Measurements from ENCODE around the gene USP40.

- TF ChIP-seq, protein P1, sequence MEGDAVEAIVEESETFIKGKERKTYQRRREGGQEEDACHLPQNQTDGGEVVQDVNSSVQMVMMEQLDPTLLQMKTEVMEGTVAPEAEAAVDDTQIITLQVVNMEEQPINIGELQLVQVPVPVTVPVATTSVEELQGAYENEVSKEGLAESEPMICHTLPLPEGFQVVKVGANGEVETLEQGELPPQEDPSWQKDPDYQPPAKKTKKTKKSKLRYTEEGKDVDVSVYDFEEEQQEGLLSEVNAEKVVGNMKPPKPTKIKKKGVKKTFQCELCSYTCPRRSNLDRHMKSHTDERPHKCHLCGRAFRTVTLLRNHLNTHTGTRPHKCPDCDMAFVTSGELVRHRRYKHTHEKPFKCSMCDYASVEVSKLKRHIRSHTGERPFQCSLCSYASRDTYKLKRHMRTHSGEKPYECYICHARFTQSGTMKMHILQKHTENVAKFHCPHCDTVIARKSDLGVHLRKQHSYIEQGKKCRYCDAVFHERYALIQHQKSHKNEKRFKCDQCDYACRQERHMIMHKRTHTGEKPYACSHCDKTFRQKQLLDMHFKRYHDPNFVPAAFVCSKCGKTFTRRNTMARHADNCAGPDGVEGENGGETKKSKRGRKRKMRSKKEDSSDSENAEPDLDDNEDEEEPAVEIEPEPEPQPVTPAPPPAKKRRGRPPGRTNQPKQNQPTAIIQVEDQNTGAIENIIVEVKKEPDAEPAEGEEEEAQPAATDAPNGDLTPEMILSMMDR (conservative IDR thresholded peaks at IDR 0.05; ENCODE audit: low read length): no peak
- no peak for TF ChIP-seq EZH2phosphoT487 (IDR thresholded peaks at IDR 0.05; ENCODE audit: borderline replicate concordance, low read depth, low read length)
Measured at GRCh38 chr2:233449081-233449901, 117.3 kb downstream of the USP40 start.
